Left cardiac atrium (tissue), 4 donors: ENCODE data around the gene KDM6B. TPM values are rescaled to one million over a fixed set of nuclear protein-coding genes. Genes with fewer than 3 reads are reported as not detected.
"Not testable (repeated sequence)": the region's sequence is repeated elsewhere in the genome, so short reads cannot be mapped to it uniquely, and the experiment has no call there.

Experiments used
- ATAC-seq, 2 donors: fragments of 200-7000 bp; cut with Tn5 transposase; one replicate each; pipeline ENCODE4 v1.9.1; 2020; ENCODE audit warnings: mild to moderate bottlenecking in 2 of 2, moderate library complexity in 2 of 2
- DNase-seq: peaks from one replicate; pipeline ENCODE4 v3.0.0-alpha.2; 2020
- intact Hi-C, 2 donors: fragments of 100-400 bp; cut with DNase I; formaldehyde crosslinking; loops; one replicate each; pipeline versions ENCODE4 v1.14.1 to v1.15.1; 2022 to 2023
- total RNA-seq, 2 donors: library from RNA; stranded (reverse); fragmentation: NEBNext Ultra II Directional; extraction: Animal tissue kit (Norgen Biotek cat#: 25700); gene quantifications; one replicate each; pipeline ENCODE4 v1.2.1, GENCODE V29; 2021
- donor health status: DM: no; HTN: yes; CAD: no.
- donor health status: DM: no; HTN: yes; CAD: no; lungs with severe emphysema.
- donor health status: DM: yes; HTN: yes; CAD: no.
- donor health status: Dilated cardiomyopathy.

The KDM6B gene
- total RNA-seq, 2 donors from 2014 or later: 24.2 to 31.7 TPM

DNA sequence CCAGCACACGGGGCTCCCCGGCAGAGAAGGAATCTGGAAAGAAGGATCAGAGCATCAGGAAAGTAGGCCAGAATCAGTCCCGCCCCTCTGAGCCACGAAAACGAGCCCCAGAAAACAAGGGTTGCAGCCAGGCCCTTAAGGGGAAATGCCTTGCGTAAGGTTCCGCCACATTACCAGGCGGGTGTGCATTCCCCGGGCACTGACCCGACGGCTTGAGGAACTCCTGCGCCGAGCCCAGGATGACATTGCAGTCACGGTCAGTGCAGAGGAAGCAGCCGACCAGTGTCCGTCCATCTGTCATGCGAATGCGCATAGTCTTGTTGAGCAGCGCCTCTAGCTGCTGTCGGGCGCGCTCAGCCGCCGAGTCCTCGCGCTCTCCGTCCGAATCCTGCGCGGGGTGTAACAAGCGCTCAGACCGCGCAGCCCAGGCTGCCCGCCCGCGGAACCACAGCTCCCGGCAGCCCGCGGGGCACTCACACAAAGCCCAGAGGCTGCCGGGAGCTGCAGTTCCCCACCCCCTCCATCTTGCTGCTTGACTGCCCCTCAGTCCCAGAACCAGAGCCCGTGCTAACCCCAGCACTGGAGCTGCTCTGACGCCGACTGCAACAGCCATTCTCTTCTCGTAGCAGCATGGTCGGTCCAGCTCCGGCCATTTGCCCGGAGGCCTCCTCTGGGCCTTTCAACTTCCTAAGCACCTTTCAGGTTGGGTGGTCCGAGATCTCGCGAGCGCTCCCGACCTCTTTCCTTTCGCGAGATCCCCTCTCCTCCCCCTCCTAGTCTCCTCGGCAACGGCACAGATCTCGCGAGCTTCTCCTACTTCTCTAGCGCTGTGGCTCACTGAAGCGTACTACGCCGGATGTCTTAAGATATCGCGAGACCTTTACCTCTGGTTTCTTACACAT lies 23.0 kb downstream of the KDM6B start, which contains the start of gene NAA38:
TSS of gene NAA38 (minus strand) at position 749 of the 902 bp plus-strand sequence. CDS start at position 653, 96 bp downstream.
- DNase-seq (peak; percentile 97), ATAC-seq (peak; percentile 87 to 89)
- intact Hi-C loops: loop anchor here in 1 of 2 donors (5.0 kb wide), 1 partner anchor 35 kb away; no protein-coding TSS in a partner anchor

DNA sequence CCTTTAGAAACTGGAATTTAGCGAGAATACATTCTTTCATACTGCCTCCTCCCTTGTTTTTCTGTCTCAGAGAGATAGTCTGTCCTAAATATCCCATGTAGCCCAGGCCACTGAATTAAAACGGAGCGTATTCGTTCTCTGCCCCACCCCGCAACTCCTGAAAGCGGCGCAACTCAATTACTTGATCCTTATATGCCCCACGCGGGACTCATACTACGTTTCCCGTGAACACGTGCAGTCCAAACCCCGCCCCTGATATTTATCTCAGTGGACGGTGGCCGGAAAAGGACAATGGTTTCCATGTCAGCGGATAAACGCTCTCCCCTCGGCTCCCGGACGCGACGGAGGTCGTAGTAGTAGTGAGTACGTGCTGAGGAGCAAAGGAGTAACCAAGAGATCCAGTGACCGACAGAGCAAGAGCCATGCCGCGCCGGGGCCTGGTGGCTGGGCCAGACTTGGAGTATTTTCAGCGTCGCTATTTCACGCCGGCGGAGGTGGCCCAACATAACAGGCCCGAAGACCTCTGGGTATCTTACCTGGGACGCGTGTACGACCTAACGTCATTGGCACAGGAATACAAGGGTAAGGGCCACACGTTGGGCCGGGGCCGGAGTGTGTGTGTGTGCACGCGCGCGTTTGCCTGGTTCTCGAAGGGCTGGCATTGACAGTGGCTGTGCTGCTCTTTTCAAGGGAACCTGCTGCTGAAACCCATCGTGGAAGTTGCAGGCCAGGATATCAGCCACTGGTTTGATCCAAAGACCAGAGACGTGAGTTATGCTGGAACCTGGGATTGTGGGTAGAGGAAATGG lies 23.9 kb downstream of the KDM6B start, which contains the start of gene CYB5D1:
TSS of gene CYB5D1 (plus strand) at position 291 of the 809 bp plus-strand sequence. CDS start at position 423, 132 bp downstream.
- intact Hi-C loops: loop anchor here in 1 of 2 donors (5.0 kb wide), 1 partner anchor 36 kb away; no protein-coding TSS in a partner anchor
- DNase-seq (peak; percentile 92), ATAC-seq (peak; percentile 63 to 65)

DNA sequence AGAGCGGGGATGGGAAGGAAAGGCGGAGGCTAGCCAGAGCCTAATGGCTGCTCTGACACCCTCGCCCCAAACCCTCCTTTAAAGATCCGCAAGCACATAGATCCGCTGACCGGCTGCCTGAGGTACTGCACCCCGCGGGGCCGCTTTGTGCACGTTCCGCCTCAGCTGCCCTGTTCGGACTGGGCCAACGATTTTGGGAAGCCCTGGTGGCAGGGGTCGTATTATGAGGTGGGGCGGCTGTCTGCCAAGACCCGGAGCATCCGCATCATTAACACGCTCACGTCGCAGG lies 24.4 kb downstream of the KDM6B start:
- ATAC-seq (peak; percentile 8 to 10), DNase-seq (peak; percentile 63)
- intact Hi-C loops: loop anchor here in 1 of 2 donors (5.0 kb wide), 1 partner anchor 36 kb away; no protein-coding TSS in a partner anchor

DNA sequence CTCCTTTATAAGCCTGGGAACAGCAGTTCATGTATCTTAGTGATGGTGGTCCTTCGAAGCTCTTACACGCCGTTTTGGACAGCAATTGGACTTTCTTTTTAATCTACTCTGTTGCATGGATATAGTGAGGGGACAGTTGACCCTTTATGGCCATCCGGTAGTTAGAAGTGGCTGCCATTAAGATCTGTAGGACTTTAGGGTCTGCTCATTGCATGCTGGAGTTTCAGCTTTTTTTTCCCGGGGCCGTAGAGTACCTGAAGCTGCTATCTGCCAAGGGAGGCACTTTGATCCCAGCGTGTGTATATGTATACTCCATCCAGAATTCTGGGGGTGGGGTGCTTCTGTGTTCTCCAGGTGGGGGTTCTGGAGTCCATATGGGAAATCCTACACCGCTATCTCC lies 25.0 kb downstream of the KDM6B start:
- ATAC-seq: no peak
- intact Hi-C loops: loop anchor here in 1 of 2 donors (5.0 kb wide), 1 partner anchor 37 kb away; no protein-coding TSS in a partner anchor
- no peak for DNase-seq

DNA sequence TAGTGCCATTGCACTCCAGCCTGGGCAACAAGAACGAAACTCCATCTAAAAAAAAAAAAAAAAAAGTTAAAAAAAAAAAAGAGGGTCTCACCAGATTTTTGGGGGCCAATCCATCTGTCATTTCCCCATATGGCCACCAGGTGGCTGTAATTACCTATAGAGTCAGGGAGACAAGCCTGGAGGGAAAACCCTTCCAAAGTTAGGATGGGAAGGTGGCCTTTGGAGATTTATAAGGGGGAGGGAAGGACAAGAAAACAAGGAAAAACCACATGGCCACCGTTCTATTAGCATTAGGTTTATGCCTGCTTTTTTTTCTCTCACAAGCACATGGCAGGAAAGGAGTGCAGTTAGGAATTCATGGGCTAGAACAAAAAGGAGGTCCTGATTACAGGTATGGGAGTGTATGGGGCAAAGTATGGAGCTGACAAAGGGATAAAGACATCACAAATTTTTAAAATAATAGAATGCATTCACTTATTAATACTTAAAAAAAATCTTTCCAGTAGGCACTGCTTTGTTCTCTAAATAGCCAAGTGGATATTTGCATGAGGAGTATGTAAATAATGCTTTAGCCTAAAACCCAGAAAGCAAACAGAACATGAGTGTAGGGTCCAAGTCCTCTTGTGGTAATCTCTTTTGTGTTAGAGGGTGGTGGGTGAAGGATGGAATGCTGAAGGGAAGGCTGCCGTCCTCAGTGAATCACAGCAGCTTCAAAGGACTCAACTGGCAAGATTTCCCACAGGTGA lies 28.8 kb downstream of the KDM6B start:
- ATAC-seq (no peak), DNase-seq (peak; percentile 42)
- intact Hi-C loops: loop anchor here in 1 of 2 donors (2.0 to 5.0 kb wide), 3 partner anchors 34 to 179 kb away; no protein-coding TSS in a partner anchor

DNA sequence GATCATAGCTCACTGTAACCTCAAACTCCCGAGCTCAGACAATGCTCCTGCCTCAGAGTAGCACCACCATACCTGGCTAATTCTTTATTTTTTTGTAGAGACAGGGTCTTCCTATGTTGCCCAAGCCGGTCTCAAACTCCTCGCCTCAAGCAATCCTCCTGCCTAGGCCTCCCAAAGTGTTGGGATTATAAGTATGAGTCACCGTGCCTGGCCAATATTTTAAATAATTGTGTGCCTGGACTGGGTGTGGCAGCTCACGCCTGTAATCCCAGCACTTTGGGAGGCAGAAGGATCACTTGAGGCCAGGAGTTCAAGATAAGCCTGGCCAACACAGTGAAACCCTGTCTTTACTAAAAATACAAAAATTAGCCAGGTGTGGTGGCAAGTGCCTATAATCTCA lies 30.4 kb downstream of the KDM6B start:
- intact Hi-C loops: loop anchor here in 1 of 2 donors (5.0 kb wide), 1 partner anchor 178 kb away; no protein-coding TSS in a partner anchor
- not testable (repeated sequence) for ATAC-seq, DNase-seq

DNA sequence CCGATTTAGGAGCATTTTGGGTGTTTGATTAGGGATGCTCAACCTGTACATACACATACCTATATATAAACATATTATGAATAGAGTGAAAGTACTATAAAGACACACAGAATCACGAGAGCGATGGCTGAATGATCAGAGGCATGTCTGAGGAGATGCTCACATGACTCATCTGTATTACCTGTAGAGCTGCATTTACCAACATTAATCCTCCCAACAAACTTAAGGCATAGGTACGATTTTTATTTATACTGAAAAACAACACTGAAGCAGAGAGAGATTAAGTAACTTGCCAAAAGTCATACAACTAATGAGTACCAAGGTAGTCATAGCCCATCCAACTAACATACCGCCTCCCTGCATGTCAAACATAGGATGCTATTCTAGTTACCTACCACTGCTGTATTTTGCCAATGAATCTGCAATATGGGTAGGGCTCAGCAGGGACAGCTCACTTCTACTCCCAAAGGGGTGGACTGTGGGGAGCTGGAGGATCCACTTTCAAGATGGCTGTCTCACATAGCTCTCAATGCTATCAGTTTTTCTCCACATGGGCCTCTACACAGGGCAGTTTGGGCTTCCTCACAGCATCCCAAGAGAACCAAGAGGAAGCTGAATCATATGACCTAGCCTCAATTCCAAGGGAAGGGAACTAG lies 31.1 kb downstream of the KDM6B start:
- intact Hi-C loops: loop anchor here in 1 of 2 donors (5.0 kb wide), 2 partner anchors 177 to 192 kb away; no protein-coding TSS in a partner anchor
- no peak for ATAC-seq

DNA sequence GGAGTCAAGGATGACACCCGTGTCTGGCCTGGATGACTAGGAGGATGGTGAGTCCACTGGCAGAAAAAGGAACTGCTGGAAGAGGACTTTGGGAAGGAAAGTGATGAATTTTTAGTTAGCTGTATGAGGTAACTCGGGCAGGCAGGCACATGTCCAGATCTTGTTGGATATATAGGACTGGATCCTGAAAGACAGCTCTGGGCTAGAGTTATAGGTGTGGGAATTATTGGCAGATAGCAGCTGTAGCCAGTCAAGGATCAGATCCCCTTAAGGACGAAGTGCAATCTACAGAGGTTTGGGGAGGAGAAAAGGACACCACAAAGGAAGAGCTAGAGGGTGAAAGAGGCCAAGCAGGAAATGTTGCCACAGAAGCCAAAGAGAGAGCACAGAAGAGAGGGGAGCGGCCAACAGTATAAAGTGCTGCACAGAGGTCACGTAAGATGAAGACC lies 33.9 kb downstream of the KDM6B start:
- DNase-seq: no peak
- intact Hi-C loops: loop anchor here in 1 of 2 donors (5.0 kb wide), 1 partner anchor 189 kb away; no protein-coding TSS in a partner anchor
- no peak for ATAC-seq

More for the DNA sequence above, 31.1 kb downstream of the KDM6B start:
- DNase-seq: no peak

DNA sequence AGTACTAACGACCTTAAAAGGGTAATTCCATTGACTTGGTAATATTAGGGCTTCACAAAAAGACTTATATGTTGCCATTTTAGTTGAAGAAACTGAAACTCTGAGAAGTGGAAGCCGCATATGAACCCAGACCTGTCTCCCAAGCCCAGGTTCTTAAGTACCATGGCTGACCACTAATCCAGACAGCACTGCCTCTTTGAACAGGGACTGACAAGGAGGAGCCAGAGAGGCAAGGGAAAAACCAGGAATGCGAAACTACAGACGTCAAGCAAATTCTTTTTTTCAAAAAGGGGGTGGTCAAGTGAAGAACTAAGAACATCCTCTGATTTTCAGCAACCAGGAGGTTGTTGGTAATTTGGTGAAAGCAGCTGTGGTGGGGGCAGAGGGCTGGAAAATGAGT lies 39.0 kb downstream of the KDM6B start:
- intact Hi-C loops: loop anchor here in 1 of 2 donors (5.0 kb wide), 1 partner anchor 109 kb away; no protein-coding TSS in a partner anchor
- ATAC-seq (no peak), DNase-seq (no peak)

DNA sequence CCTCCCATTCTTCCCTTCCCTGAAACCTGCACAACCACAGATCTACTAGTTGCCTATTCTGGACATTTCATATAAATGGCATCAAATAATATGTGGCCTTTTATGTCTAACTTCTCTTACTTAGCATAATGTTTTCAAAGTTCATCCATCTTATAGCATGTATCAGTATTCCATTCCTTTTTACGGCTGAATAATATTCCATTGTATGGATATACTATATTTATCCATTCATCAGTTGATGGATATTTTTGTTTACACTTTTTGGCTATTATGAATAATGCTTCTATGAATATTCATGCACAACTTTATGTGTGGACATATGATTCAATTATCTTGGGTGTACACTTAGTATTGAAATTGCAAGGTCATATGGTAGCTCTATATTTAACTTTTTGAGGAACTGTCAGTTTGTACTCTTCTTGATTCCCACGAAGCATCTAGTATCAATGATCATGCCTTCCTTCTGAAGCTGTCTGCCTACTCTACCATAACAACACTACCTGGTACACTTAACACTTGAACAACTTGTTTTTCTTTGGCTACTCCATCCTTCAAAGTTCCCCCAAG lies 41.9 kb downstream of the KDM6B start:
- no peak for ATAC-seq
- intact Hi-C loops: no loop called here
- no peak for DNase-seq

DNA sequence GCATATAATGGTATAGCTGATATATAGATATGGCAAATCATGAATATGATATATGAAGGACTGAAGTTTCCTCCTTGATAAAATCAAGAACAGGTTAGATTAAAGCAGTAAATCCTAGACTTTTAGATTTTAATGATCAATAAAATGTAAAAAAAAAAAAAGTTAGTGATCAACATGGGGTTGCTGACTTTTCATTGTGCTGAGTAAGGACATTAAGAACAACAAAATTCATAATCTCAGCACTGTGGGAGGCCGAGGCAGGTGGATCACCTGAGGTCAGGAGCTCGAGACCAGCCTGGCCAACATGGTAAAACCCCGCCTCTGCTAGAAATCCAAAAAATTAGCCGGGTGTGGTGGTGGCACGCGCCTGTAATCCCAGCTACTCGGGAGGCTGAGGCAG lies 44.2 kb downstream of the KDM6B start:
- DNase-seq (no peak), ATAC-seq (no peak)
- intact Hi-C loops: no loop called here

DNA sequence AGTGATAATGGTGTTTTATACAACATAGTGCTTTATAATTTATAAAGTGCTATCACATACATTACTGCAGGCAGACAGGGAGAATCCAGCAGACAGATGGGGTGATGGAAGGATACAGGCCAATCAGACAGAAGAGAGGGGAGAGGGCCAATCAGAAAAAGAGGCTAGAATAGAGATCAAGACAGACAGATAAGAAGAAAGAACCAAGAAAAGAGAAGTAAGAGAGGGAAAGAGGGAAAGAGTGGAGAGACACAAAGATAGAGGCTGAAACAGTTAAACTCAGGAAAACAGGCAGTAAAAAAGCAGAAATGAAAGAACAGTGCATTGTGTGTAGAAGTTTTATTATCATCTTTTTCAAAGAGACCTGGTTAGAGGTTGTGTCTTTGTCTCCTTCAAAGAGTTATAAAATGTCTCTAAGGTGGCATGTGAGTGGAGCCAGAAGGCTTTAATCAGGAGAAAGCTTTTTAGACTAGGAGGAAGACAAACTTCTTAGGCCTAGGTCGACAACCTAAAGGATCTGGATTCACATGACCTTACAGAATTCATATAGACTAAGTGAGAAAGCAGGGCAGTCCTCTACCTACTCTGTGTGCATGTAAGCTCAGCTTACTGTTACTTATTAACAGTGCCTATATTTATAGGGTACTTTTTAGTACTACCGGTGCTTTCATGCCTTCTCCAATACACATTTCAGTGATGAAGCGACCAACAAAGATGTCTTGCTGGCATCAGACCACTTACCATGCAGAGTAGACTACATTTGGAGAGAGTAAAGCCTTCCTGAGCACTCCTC lies 46.3 kb downstream of the KDM6B start:
- intact Hi-C loops: loop anchor here in 1 of 2 donors (10.0 kb wide), 1 partner anchor 135 kb away; no protein-coding TSS in a partner anchor
- ATAC-seq: no peak
- DNase-seq: no peak

DNA sequence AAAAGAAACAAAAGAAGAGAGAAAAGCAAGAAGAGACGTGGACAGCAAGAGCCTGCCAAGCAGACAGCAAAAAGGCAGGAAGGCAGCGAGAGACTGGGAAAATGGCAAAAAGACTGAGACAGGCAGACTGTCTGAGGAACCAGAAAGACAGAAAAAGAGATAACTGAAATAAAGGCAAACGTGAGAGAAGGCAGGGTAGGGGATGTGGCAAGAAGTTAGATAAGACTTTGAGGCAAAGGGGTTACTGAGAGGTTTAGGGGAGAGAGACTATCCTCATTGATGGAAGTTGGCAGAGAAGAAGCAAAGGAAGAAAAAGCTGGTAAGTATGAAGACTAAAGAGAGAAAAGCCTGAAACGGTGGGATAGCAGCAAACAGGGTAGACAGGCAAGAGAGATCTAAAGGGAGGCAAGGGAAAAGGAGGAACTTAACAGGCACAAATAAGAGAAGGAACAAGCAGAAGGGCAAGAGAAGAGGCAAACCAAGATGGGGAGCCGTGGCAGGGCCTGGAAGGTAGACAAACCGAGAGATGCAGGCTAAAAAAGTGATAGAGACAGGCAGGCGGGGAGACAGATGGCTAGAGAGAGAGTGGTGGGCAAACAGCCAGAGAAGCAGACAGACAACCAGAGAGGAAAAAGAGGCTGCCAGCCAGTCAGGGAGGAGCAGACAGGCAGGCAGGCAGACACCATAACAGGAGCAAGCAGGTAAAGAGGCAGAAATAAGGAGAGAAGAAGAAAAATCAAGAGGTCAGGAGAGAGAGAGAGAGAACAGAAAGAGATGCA lies 47.4 kb downstream of the KDM6B start:
- ATAC-seq (no peak), DNase-seq (peak; percentile 38)
- intact Hi-C loops: loop anchor here in 1 of 2 donors (10.0 kb wide), 1 partner anchor 137 kb away; no protein-coding TSS in a partner anchor

DNA sequence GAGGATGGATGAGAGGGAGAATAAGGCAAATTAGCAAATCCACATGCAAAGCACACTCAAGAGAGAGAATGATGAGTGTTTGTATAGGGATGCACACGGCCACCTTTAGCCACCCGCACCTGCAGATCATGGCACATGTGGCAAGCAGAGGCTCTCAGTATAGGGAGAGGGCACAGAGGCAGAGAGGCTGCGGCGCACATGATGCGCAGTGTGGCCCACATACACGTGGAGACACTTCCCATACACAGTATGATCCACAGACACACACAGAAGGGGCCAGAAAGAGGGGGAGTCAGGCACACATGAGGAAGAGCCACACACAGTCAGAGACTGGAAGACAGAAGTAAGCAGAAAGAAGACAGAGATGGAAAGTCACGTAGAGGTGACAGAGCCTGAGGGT lies 48.1 kb downstream of the KDM6B start:
- ATAC-seq (no peak), DNase-seq (no peak)
- intact Hi-C loops: loop anchor here in 1 of 2 donors (10.0 kb wide), 1 partner anchor 137 kb away; no protein-coding TSS in a partner anchor

DNA sequence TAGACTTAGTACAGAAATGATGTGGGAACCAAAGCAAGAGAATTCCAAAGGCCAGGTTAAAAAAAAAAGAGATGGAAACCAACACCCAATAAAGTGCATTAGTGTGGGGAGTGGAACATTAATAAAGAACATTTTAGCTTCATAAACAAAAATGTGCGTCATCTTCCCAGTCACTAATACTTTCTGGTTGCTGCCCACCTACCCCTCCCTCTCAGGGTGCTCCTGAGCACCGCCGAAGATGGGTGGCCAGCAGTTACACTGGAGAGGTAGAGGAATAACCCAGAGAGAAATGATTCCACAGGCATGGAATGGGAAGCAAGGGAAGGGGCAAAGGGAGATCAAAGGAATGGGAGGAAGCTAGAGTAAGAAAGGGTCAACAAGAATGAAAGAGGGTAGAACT lies 48.6 kb downstream of the KDM6B start:
- intact Hi-C loops: loop anchor here in 1 of 2 donors (10.0 kb wide), 1 partner anchor 138 kb away; no protein-coding TSS in a partner anchor
- DNase-seq (no peak), ATAC-seq (no peak)
